Stimulated activated naive B cell treated with anti-CD40 and anti-IgM and Interleukin-4, amounts not matched to agents 10 μg/mL and 1 μg/mL and 100 μg/mL, for 72 hours (primary cell): ENCODE results near the gene CMTM4.
A peak's percentile ranks its signal among the peaks of the same experiment; 100 is the strongest.
"Not testable (repeated sequence)": the region's sequence is repeated elsewhere in the genome, so short reads cannot be mapped to it uniquely, and the experiment has no call there.

Source experiments
- ATAC-seq, 2 donors: fragments of 150-1000 bp; cut with Tn5 transposase; replicated peaks; 2 replicates each; pipeline ENCODE4 v1.10.0; 2021; ENCODE audit warnings: moderate library complexity in 1 of 2
- DNase-seq: peaks from one replicate; pipeline ENCODE4 v3.0.0; 2021
- H3K27ac Mint-ChIP-seq: one replicate; pipeline ENCODE4 v1.8.0; 2022; ENCODE audit warnings: mild to moderate bottlenecking, mixed read lengths
- H3K27me3 Mint-ChIP-seq, 2 donors: one replicate each; pipeline ENCODE4 v1.8.0; 2022; ENCODE audit warnings: mixed read lengths in 2 of 2
- H3K36me3 Mint-ChIP-seq, 2 donors: one replicate each; pipeline ENCODE4 v1.8.0; 2022; ENCODE audit warnings: mixed read lengths in 2 of 2, mild to moderate bottlenecking in 1 of 2
- H3K4me1 Mint-ChIP-seq, 2 donors: one replicate each; pipeline ENCODE4 v1.8.0; 2022; ENCODE audit warnings: mixed read lengths in 2 of 2, mild to moderate bottlenecking in 1 of 2
- H3K4me3 Mint-ChIP-seq, 2 donors: one replicate each; pipeline ENCODE4 v1.8.0; 2022; ENCODE audit warnings: mild to moderate bottlenecking in 2 of 2, mixed read lengths in 2 of 2, moderate library complexity in 1 of 2
- H3K9me3 Mint-ChIP-seq, 2 donors: one replicate each; pipeline ENCODE4 v1.8.0; 2022; ENCODE audit warnings: mixed read lengths in 2 of 2, mild to moderate bottlenecking in 1 of 2

Gene CMTM4

GRCh38 chr16:66616592-66616991 lies 80.0 kb downstream of the CMTM4 start:
- no peak overlapping the region for H3K27ac Mint-ChIP-seq
- no peak for DNase-seq
- H3K4me1 Mint-ChIP-seq = no peaks in the 10 kb centered on the region
- H3K27me3 Mint-ChIP-seq = peaks cover 8 to 19% of the 10 kb centered on the region in 2 donors
- no peak overlapping the region for H3K4me3 Mint-ChIP-seq
- H3K9me3 Mint-ChIP-seq = no peaks in the 10 kb centered on the region
- H3K36me3 Mint-ChIP-seq = peaks cover 6 to 10% of the 10 kb centered on the region in 2 donors
- ATAC-seq = no peak

GRCh38 chr16:66616169-66616568 lies 80.4 kb downstream of the CMTM4 start:
- Mint-ChIP-seq H3K36me3 (peaks cover 7 to 14% of the 10 kb centered on the region in 2 donors), H3K27me3 (peaks cover 8 to 15% of the 10 kb centered on the region in 2 donors), H3K4me3 (no peak overlapping the region), H3K27ac (no peak overlapping the region), H3K4me1 (no peaks in the 10 kb centered on the region), H3K9me3 (no peaks in the 10 kb centered on the region)
- no peak for ATAC-seq
- DNase-seq = no peak

GRCh38 chr16:66614161-66614802 lies 82.3 kb downstream of the CMTM4 start:
- Mint-ChIP-seq H3K27ac (no peak overlapping the region), H3K27me3 (peaks cover 8 to 24% of the 10 kb centered on the region in 2 donors)

GRCh38 chr16:66612422-66612821 lies 84.1 kb downstream of the CMTM4 start:
- no peak for ATAC-seq
- Mint-ChIP-seq H3K27ac (no peak overlapping the region), H3K27me3 (peaks cover 11 to 15% of the 10 kb centered on the region in 2 donors), H3K4me3 (no peak overlapping the region), H3K4me1 (peaks cover 7 to 14% of the 10 kb centered on the region in 2 donors), H3K9me3 (no peaks in the 10 kb centered on the region), H3K36me3 (peaks cover 18 to 31% of the 10 kb centered on the region in 2 donors)
- no peak for DNase-seq

More at GRCh38 chr16:66614161-66614802, 82.3 kb downstream of the CMTM4 start:
- ATAC-seq (no peak), DNase-seq (no peak)
- Mint-ChIP-seq H3K36me3 (peaks cover 18 to 31% of the 10 kb centered on the region in 2 donors), H3K4me3 (no peak overlapping the region), H3K4me1 (no peaks in the 10 kb centered on the region), H3K9me3 (no peaks in the 10 kb centered on the region)

GRCh38 chr16:66611911-66612310 lies 84.6 kb downstream of the CMTM4 start:
- H3K4me1 Mint-ChIP-seq = peaks cover 7 to 19% of the 10 kb centered on the region in 2 donors
- H3K36me3 Mint-ChIP-seq = peaks cover 18 to 31% of the 10 kb centered on the region in 2 donors
- not testable (repeated sequence) for ATAC-seq, H3K9me3 Mint-ChIP-seq, H3K4me3 Mint-ChIP-seq, DNase-seq, H3K27ac Mint-ChIP-seq
- H3K27me3 Mint-ChIP-seq = peaks cover 10 to 11% of the 10 kb centered on the region in 2 donors

GRCh38 chr16:66610111-66610820 lies 86.3 kb downstream of the CMTM4 start:
- Mint-ChIP-seq H3K27me3 (peaks cover 9 to 11% of the 10 kb centered on the region in 2 donors), H3K36me3 (peaks cover 18 to 31% of the 10 kb centered on the region in 2 donors), H3K9me3 (no peaks in the 10 kb centered on the region), H3K4me3 (no peak overlapping the region), H3K4me1 (peaks cover 15 to 33% of the 10 kb centered on the region in 2 donors), H3K27ac (no peak overlapping the region)
- DNase-seq (no peak), ATAC-seq (no peak)

GRCh38 chr16:66609139-66609510 lies 87.4 kb downstream of the CMTM4 start:
- DNase-seq (no peak), ATAC-seq (no peak)
- Mint-ChIP-seq H3K27ac (no peak overlapping the region), H3K27me3 (peaks cover 11 to 13% of the 10 kb centered on the region in 2 donors), H3K9me3 (no peaks in the 10 kb centered on the region), H3K4me1 (peaks cover 17 to 37% of the 10 kb centered on the region in 2 donors), H3K4me3 (no peak overlapping the region), H3K36me3 (peaks cover 18 to 31% of the 10 kb centered on the region in 2 donors)

GRCh38 chr16:66608241-66609138 lies 88.1 kb downstream of the CMTM4 start:
- Mint-ChIP-seq H3K27me3 (peaks cover 18 to 19% of the 10 kb centered on the region in 2 donors), H3K36me3 (peaks cover 18 to 31% of the 10 kb centered on the region in 2 donors), H3K9me3 (no peaks in the 10 kb centered on the region), H3K4me3 (no peak overlapping the region), H3K27ac (peak overlapping the region; percentile 21), H3K4me1 (peaks cover 24 to 43% of the 10 kb centered on the region in 2 donors)
- ATAC-seq (peak; percentile 38 to 46), DNase-seq (peak; percentile 52)

GRCh38 chr16:66605979-66606751 lies 90.4 kb downstream of the CMTM4 start:
- peaks cover 0 to 6% of the 10 kb centered on the region in 2 donors for H3K9me3 Mint-ChIP-seq
- peak; percentile 59 to 60 for ATAC-seq
- peak overlapping the region; percentile 83 for H3K27ac Mint-ChIP-seq
- H3K4me1 Mint-ChIP-seq = peaks cover 25 to 54% of the 10 kb centered on the region in 2 donors
- peaks cover 27% of the 10 kb centered on the region in 2 donors for H3K27me3 Mint-ChIP-seq
- DNase-seq = peak; percentile 49
- H3K4me3 Mint-ChIP-seq = peak overlapping the region; percentile 66 to 81
- H3K36me3 Mint-ChIP-seq = peaks cover 18 to 21% of the 10 kb centered on the region in 2 donors

- Mint-ChIP-seq H3K9me3 (peaks cover 7 to 12% of the 10 kb centered on the region in 2 donors), H3K4me3 (peak overlapping the region; percentile 75 to 81), H3K4me1 (peaks cover 25 to 54% of the 10 kb centered on the region in 2 donors), H3K27me3 (peaks cover 33 to 35% of the 10 kb centered on the region in 2 donors), H3K36me3 (peaks cover 20 to 21% of the 10 kb centered on the region in 2 donors), H3K27ac (no peak overlapping the region)
- DNase-seq = no peak
- ATAC-seq = peak; percentile 12
Observed at GRCh38 chr16:66605177-66605978, 91.2 kb downstream of the CMTM4 start.

GRCh38 chr16:66604376-66605176 lies 92.0 kb downstream of the CMTM4 start, which contains the start of gene CMTM3:
Gene CMTM3 (plus strand): TSS chr16:66604704. CDS start chr16:66604806, 102 bp downstream.
- H3K36me3 Mint-ChIP-seq = peaks cover 12 to 13% of the 10 kb centered on the region in 2 donors
- DNase-seq (peak; percentile 64), ATAC-seq (peak; percentile 66 to 67)
- H3K4me1 Mint-ChIP-seq = peaks cover 25 to 54% of the 10 kb centered on the region in 2 donors
- H3K9me3 Mint-ChIP-seq = peaks cover 7 to 12% of the 10 kb centered on the region in 2 donors
- H3K27ac Mint-ChIP-seq = peak within 1 kb of the TSS; percentile 83
- peak within 1 kb of the TSS; percentile 87 to 97 for H3K4me3 Mint-ChIP-seq
- H3K27me3 Mint-ChIP-seq = peaks cover 32 to 34% of the 10 kb centered on the region in 2 donors
